Hippocampal formation (tissue), 2 donors: ENCODE measurements around the gene CASQ1.
A peak's percentile ranks its signal among the peaks of the same experiment; 100 is the strongest.

Experiments used
- DNase-seq, 2 donors: peaks; one replicate each; lab custom pipeline; 2025; lab: John Stamatoyannopoulos, UW

CASQ1 gene

DNA sequence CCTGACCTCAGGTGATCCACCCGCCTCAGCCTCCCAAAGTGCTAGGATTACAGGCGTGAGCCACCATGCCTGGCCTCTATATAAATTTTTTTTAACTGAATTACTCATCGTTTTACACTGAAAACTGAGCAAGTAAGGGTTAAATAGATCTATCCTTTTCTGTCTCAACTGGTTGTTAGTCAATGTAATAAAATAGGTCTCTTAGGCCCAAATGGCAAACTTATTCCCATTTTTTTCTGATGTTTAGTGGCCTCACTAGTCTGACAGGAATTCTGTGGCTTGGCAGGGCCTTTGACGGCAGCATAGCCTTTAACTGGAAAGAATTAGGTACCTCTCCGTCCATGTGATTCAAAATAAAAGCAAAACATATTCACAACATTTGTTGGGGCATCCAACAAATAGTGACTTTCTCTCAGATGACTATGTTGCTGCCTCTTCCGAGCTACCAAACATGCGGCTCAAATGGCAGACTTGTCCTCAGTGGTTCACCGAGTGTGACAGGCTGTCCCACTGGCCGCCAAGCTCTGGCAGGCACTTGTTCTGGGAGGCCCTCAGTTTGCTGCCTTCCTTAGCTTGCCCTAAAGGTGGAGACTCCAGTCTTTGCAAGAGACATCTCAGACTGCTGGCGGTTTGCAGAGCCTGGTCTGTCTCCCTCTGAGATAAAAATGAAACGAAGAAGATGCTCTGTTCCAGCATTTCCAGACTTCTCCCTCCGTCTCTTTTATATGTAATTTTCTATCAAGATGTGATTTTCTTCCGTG lies 21.6 kb upstream of the CASQ1 start:
- no peak for DNase-seq

DNA sequence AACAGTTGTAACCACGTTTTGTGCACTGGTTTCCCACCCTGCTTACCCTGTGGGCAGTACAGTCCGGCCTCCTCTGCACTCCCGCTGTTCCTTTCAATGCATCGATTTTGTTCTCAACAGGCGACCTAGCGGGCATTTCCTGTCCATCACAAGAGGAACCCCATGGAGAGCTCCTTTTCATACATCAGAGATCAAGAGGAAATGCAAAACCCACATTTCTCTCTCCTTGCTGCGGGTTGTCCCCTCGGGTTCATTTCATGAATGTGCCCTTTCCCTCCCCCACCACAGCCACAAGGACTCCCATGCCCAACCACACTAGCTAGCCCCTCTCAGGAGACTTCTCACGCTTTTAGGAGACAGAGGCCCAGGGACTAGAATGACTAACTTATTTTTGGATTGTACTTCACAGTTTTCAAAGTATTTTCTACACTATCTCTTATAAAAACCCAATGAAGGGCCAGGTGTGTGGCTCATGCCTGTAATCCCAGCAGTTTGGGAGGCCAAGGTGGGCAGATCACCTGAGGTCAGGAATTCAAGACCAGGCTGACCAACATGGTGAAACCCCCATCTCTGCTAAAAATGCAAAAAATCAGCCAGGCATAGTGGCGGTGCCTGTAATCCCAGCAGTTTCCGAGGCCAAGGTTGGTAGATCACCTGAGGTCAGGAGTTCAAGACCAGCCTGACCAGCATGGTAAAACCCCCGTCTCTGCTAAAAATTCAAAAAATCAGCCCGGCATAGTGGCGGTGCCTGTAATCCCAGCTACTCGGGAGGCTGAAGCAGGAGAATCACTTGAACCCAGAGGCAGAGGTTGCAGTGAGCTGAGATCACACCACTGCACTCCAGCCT lies 20.6 kb upstream of the CASQ1 start:
- no peak for DNase-seq

DNA sequence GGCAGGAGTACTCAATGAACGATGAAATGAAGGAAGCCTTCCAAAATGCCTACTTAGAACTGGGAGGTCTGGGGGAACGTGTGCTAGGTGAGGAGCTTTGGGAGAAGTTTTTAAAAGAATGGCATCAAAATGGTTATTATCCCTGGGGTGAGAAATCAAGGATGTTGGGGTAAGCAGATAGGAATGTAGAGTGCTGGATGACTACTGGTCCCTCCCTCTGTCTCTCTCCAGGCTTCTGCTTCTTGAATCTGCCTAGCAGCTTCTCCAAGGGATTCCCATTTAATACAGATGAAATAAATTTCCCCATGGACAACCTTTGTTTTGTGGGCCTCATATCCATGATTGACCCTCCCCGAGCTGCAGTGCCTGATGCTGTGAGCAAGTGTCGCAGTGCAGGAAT lies 19.0 kb upstream of the CASQ1 start:
- DNase-seq, result no peak

DNA sequence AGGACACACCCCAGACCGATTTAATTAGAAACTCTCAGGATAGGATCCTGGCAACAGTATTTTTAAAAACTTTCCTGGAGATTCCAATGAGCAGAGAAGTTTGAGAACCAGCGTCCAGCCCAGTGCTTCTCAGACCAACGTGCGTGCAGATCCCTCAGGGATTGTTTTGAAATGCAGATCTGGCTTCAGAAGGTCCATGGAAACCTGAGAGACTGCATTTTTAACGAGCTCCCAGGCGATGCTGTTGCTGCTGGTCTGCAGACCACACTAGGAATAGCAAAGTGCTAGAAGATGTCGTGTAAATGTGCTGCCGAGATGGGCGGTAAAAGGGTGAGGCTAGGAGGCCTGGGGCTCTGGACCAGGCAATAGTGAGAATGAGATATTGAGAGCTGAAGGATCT lies 18.4 kb upstream of the CASQ1 start:
- DNase-seq, result no peak

DNA sequence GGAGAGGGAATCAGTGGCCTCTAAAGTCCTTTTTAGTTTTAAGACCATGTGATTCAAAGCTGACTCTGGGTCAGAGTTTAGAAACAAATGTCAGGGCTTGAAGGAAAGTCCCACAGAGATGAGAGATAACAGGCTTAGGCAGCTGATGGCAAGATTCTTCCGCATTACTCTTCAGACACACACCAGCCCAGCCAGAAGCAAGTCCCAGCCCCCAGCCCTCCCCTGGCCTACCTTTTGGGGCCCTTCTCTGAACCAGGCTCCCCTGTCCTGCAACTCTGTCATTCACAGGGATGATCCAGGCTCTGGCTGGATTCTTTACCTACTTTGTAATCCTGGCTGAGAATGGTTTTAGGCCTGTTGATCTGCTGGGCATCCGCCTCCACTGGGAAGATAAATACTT lies 13.1 kb upstream of the CASQ1 start:
- no peak for DNase-seq

DNA sequence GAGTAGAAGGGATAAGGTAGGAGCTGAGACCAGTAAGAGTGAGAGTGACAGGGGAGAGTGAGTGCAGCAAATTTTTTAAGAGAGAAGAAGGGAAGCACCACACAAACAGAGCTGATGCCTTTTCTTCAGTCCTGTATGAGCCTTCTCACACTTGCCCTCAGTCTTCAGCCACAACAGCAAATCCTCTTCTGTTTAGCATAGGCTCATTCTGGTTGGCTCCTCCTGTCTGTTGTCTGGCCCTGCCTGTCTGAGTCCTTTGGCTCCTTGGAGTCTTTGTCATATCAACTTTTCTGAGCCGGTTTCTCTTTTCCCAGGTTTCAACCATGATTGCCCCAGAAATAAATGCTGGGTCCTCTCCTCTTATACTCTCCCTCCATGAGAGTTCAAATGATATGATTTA lies 12.7 kb upstream of the CASQ1 start:
- no peak for DNase-seq

DNA sequence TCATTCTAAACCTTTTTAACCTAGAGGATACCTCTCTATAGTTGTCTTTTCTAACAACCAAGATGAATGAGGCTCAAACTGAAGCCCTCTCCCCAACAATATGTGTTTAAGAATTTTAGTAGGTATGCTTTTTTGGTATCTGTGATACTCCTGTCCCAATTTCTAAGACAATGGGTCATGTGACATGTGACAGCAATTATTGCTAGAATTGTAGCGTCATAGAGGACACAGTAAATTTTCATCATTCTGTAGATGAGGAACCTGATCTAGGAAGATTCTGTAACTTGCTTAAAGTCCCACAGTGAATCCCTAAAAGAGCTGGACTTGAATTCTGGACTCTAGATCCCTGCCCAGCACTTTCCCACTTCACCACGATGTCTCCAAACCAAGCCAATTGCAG lies 11.6 kb upstream of the CASQ1 start:
- DNase-seq, result no peak

DNA sequence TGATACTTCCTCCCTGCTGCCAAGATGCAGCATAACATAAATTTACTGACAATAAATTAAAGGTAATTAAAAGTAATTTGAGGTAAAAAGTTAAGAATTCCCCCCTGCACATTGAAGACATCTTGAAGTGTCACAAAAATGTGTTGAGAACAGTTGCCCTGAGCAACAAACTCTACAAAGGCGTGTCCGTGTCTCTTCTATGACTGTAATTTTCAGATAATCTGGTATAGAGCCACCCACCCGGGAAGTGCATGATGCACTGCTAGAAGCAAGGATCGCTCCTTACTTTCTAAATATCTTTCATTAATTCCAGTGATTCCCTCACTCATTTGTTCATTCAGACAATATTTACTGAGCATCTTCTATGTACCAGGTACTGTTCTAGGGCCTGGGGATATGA lies 11.0 kb upstream of the CASQ1 start:
- no peak for DNase-seq

DNA sequence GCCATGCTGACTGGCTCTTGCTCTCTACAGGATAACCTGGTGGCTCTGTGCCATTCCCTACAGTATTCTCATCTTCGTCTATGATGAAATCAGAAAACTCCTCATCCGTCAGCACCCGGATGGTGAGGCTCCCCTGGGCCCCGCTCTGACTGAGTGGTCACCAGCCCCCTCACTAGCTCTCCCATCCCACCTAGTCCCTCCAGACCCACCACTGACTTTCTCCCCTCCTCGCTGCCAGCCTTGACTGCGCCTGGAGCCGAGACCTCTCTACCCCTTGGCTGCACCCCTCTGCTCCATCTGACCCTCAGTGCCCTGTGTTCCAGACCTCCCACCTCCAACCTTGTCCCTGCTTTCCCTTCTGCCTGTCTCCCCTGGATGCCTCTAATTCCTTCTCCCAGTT lies 4.1 kb upstream of the CASQ1 start:
- DNase-seq, result no peak

DNA sequence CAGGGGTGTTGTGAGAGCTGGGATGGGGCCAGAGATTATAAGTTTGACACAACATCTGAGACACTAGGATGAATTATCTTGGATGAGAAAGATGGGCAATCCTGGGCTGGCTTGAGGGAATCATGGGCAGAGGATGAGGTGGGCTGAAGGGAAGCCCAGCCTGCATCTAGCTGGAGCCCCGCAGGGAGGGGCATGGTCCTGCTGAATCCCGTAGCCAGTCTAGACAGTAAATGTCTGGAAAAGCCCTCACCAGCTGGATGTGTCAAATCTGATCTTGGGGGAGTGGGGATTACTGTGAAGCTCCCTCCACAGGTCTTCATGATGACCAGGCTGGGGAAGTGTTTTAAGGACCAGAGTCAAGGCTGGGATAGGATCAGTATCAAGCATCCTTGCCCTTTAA lies 3.6 kb upstream of the CASQ1 start:
- DNase-seq, result no peak

DNA sequence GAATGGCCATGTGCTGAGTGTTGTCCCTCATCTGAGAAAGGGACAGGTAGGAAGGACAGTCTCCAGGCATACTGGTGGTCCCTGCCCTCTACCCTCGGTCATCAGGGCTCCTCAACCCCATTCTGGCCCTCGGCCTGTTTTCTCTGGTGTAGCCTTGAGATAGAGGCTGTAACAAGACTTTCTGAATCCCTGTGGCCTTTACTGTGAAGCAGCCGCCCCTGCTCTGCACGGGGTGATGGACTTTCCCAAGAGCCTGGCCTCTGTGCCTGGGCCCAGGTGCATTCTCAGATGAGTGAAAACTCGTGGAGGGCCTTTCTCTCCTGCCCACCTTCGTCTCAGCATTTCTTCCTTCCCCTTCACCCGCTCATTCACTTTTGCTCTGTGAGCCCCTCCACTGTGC lies 3.0 kb upstream of the CASQ1 start:
- DNase-seq, result no peak

DNA sequence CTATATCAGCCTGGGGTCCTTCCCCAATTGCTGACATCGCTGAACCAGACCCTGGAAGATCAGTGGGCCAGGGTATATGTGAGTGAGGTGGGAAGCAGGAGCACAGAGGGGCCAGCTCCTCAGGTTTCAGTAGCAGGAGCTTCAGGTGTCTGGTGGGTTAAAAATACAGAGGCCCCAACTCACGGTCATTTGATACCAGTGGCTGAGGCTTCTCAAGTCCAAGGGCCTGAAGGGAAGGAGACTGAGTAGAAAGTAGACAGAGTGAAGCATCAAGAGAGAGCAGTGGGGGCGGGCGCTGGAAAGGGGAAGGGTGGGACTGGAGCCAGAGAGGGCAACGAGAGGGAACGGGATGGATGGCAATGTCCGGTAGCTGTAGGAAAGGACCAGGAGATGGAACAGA lies 2.0 kb upstream of the CASQ1 start:
- DNase-seq, result no peak

DNA sequence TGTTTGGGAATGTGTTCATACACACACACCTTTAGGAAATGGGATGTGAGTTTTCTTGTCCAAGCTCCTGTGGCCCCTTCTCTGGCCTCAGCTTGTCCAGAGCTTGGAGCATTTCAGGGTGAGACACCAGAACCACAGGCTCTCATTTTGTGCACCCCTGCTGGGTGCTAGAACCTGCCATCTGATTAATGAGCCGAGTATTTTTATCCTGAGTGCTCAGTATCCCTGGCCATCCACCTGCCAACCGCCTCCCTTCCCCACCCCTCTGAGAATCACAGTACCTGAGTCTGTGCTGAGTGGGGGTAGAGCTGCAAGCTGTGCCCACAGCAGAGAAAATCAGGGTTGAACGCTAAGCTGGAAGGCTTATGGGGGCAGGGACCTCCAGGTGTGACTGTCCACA lies 1.4 kb downstream of the CASQ1 start:
- DNase-seq, result no peak

DNA sequence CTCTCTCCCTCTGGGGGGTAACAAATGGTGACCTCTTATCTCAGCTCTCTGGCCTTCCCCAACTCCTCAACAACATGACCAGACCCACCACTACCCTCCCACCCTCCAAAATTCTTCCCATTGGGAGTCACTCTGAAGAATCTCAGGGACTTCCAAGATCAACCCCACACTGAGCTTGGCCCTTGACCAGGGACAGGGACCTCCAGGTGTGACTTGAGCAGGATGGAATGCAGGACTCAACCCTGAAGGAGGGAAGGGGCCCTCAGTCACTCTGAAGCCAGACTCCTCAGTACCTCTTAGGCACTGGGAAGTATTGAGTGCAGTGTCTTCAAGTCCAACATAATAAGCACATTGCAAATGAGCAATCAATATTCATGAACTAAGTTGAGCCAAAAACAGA lies 1.9 kb downstream of the CASQ1 start:
- no peak for DNase-seq

DNA sequence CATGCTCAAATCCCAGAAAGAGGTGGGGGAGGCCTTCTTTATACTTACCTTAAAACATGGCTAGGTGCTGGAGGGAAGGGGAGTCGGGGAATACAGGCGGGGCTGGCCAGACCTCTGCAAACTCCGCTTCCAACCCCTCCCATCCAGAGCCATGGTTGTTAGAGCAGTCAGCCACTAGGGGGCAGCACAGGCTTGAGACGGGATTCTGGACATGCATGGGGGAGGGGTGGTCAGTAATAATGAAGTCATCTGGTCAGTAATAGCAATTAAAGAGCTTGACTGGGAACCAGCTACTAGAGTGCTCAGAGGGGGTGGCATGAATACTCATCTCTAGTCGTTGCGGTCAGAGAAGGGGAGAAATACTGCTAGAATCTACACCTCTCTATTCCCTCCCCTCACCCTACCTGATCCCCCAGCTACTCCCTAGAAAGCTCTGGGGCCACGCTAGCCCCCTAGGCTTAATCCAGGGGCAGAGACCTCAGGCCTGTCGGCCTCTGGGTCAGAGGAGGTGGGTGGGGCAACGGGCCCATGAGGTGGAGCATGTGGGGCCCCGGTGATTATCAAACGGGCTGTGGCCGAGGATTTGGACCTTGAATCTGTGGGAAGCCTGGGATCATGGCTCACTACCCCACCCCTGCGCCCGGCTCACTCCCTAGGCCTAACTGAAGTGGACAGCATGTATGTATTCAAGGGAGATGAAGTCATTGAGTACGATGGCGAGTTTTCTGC lies 2.9 kb downstream of the CASQ1 start:
- DNase-seq, result peak; percentile 83 to 86

DNA sequence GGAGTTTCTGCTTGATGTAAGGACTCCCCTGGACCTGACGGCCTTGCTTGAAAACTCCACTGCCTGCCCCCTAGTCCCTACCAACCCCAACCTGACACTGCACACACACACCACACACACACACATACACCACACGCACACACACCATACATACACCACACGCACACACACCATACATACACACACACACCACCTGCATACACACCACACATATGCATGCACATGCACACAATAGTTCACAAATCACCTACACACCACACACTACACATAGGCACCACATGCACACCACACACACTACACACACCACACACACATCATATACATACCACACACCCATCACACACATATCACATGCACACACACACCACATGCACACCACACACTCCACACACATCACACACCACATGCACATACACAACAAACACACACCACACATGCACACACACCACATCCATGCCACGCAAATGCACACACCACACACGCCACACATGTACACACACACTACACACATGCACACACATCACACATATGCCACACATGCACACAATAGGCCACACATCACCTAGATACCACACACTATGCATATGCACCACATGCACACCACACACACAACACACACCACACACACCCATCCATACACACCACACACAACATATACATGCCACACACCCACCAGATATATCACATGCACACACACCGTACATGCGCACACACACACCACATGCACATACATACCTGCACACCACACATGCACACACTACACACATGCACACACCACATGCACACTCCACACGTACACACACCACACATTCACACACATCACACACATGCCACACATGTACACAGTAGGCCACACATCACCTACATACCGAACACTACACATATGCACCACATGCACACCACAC lies 3.7 kb downstream of the CASQ1 start:
- no peak for DNase-seq

DNA sequence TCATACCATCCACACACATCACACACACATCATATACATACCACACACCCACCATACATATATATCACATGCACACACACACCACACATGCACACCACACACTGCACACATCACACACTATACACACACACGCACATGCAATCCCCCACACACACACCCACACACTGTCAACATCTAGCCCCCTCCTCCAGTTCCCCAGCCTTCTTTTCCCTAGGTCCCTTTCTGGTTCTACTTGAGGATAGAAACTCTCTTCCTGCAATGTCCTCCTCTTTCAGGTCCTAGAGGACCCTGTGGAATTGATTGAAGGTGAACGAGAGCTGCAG lies 4.3 kb downstream of the CASQ1 start:
- no peak for DNase-seq

DNA sequence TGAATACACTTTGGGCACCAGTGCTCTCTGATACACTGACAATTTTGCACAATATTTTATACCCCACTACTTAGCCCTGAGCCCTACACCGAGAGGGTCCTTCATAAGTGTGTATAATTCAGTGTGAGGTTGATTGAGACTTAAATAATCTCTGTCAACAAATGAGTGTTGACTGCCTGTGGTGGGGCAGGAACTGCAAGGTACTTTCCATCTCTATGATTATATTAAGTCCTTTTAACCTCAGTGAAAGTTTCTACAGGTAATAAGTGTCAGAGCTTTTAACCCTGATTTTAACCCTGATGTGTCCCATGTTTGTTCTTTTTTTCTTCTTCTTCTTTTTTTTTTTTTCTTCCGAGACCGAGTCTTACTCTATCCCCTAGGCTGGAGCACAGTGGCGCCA lies 5.8 kb downstream of the CASQ1 start:
- DNase-seq, result no peak

DNA sequence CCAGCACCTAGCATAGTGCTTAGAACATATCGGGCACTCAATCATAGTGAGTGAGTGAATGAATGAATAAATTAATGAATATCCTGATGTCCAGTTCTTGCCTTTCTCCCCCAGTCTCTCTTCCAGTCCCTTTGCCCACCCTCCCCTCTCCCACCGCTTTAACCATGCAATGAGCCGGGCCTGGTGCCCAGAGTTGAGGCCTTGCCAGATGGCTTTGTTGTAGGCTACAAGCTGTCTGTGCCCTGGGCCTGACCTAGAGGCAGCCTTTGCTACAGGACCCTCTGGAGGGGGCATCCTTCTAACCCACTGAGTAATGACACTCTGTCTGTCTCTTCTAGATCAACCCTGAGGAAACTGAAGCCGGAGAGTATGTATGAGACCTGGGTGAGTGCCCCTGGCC lies 6.9 kb downstream of the CASQ1 start:
- DNase-seq, result no peak

DNA sequence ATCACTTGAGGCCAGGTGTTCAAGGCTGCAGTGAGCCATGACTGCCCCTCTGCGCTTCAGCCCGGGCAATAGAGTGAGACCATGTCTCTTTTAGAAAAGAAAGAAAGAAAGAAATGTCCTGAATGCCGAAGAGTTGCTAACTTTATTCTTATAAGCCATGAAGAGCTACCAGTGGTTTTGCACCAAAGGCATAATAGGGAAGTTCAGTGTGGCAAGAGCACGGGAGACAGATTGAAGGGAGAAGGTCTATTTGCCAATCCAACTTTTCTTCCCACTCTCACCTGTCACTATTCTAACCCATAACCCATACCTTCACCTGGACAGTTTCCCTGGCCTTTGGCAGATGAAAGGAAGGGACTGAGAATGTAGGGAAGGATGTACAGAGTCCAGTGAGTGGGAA lies 10.4 kb downstream of the CASQ1 start:
- DNase-seq, result no peak

DNA sequence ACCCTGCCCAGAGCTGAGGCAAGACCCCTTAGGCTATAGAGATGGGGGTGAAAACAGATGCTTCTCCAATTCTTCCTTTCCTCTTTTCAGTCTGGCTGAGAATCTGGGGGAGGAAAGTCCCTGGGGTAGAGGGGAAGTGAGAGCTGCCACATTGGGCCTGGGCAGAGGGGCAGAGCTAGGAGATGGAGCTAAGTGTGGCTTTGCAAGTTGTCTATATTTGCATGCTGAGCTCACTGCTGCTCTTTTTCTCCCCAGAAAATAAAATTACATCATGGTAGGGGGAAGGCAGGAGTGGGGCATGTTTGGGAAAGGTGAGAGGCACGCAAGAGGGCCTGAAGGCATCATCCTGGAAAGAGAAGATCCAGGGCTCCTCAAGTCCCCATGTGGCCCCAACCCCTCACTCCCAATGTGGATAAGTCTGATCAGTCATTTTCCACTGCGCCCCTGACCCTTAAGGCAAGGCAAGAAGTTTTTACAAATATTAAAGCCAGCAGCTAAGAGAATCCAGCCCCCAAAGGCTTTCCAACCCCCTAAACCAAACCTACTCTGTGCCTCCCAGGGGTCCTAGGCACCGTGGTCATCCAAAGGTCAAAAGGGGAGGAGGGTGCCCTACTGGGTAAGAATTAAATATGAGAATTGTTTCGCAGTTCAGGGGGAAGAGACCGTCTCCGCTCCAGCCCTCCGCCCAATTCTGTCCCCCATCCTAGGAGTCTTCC lies 14.3 kb downstream of the CASQ1 start:
- DNase-seq, result no peak
